IMR-90 (cell line): ENCODE data around the gene MCF2L. TPM values are rescaled to one million over a fixed set of nuclear protein-coding genes. Genes with fewer than 3 reads are reported as not detected.

ENCODE experiments used
- ATAC-seq: fragments of 200-7000 bp; cut with Tn5 transposase; 2 replicates; pipeline ENCODE4 v1.9.1; 2020; ENCODE audit warnings: low read depth, mild to moderate bottlenecking, moderate library complexity
- BruUV-seq: library from RNA; stranded (reverse); fragments of 400-500 nt; replicated peaks from 2 replicates; lab custom pipeline; 2021; lab: Mats Ljungman, UMichigan
- CTCF ChIA-PET: fragments of 300-600 bp; formaldehyde crosslinking; extraction: SDS; loops from one replicate; lab custom pipeline; 2021; ENCODE audit warnings: antibody characterized with exemption; lab: Yijun Ruan, JAX
- POLR2A ChIA-PET: fragments of 300-600 bp; sonication (Branson Sonifier 250); formaldehyde crosslinking; loops from one replicate; lab custom pipeline; 2022; ENCODE audit warnings: antibody characterized with exemption; ENCODE audit not compliant: unreplicated experiment; lab: Charles Lee
- DNase-seq: peaks from one replicate; pipeline ENCODE4 v3.0.0; 2013
- H2AFZ ChIP-seq: replicated peaks from 2 replicates; pipeline ENCODE3; 2013; ENCODE audit warnings: low read length, mild to moderate bottlenecking; ENCODE audit not compliant: poor library complexity
- H2AK5ac ChIP-seq: 2 replicates; pipeline ENCODE4 v1.6.1; 2013; ENCODE audit warnings: low read depth, low read length, inconsistent platforms
- H2AK9ac ChIP-seq: replicated peaks from 2 replicates; pipeline ENCODE3; 2013; ENCODE audit warnings: mild to moderate bottlenecking, low read depth, low read length, moderate library complexity; ENCODE audit not compliant: poor library complexity
- H2BK120ac ChIP-seq: 2 replicates; pipeline ENCODE4 v1.6.1; 2013; ENCODE audit warnings: low read depth, low read length, inconsistent platforms
- H2BK15ac ChIP-seq: 3 replicates; pipeline ENCODE4 v1.6.1; 2013; ENCODE audit warnings: low read depth, low read length, inconsistent platforms
- H2BK20ac ChIP-seq: 2 replicates; pipeline ENCODE4 v1.6.1; 2013; ENCODE audit warnings: low read depth, mild to moderate bottlenecking, inconsistent platforms, low read length, moderate library complexity
- H2BK5ac ChIP-seq: 2 replicates; pipeline ENCODE4 v1.6.1; 2013; ENCODE audit warnings: mild to moderate bottlenecking, low read depth, low read length, inconsistent platforms; ENCODE audit not compliant: poor library complexity, severe bottlenecking
- H3K14ac ChIP-seq: replicated peaks from 2 replicates; pipeline ENCODE4 v1.6.1; 2013; ENCODE audit warnings: low read depth, low read length, inconsistent platforms
- H3K18ac ChIP-seq: 2 replicates; pipeline ENCODE4 v1.6.1; 2013; ENCODE audit warnings: low read depth, low read length, control low read depth
- H3K23ac ChIP-seq: 2 replicates; pipeline ENCODE4 v1.6.1; 2013; ENCODE audit warnings: low read depth, low read length, inconsistent platforms
- H3K27ac ChIP-seq: 2 replicates; pipeline ENCODE4 v1.5.1; 2013; ENCODE audit warnings: mild to moderate bottlenecking, control low read depth, low read length; ENCODE audit not compliant: insufficient read depth
- H3K27me3 ChIP-seq: 2 replicates; pipeline ENCODE4 v1.6.1; 2013; ENCODE audit warnings: low read length; ENCODE audit not compliant: control insufficient read depth, insufficient read depth
- H3K36me3 ChIP-seq: 2 replicates; pipeline ENCODE4 v1.6.1; 2013; ENCODE audit warnings: low read length, mixed read lengths; ENCODE audit not compliant: control insufficient read depth, insufficient read depth
- H3K4ac ChIP-seq: 2 replicates; pipeline ENCODE4 v1.6.1; 2013; ENCODE audit warnings: low read depth, low read length, inconsistent platforms
- H3K4me1 ChIP-seq: 2 replicates; pipeline ENCODE4 v1.6.1; 2013; ENCODE audit warnings: low read length, mixed read lengths; ENCODE audit not compliant: control insufficient read depth, insufficient read depth
- H3K4me2 ChIP-seq: 2 replicates; pipeline ENCODE4 v1.6.1; 2013; ENCODE audit warnings: low read depth, mild to moderate bottlenecking, control low read depth, low read length, moderate library complexity
- H3K4me3 ChIP-seq: 2 replicates; pipeline ENCODE4 v1.5.1; 2013; ENCODE audit warnings: low read depth, mild to moderate bottlenecking, control low read depth, low read length, moderate library complexity; ENCODE audit not compliant: insufficient read depth
- H3K56ac ChIP-seq: 2 replicates; pipeline ENCODE4 v1.6.1; 2013; ENCODE audit warnings: low read length, inconsistent platforms; ENCODE audit not compliant: insufficient read depth; ENCODE audit errors: extremely low read depth
- H3K79me1 ChIP-seq, 2 experiments: 2 replicates each; pipeline ENCODE4 v1.6.1; 2013; ENCODE audit warnings: low read length in 2 of 2, inconsistent platforms in 1 of 2, low read depth in 1 of 2
- H3K9ac ChIP-seq: 2 replicates; pipeline ENCODE4 v1.6.1; 2013; ENCODE audit warnings: low read depth, low read length, control low read depth
- H3K9me1 ChIP-seq: 2 replicates; pipeline ENCODE4 v1.6.1; 2013; ENCODE audit warnings: low read length, inconsistent platforms; ENCODE audit not compliant: insufficient read depth
- H3K9me3 ChIP-seq: 2 replicates; pipeline ENCODE4 v1.6.1; 2013; ENCODE audit warnings: low read length; ENCODE audit not compliant: control insufficient read depth, insufficient read depth
- H4K20me1 ChIP-seq: 2 replicates; pipeline ENCODE4 v1.6.1; 2013; ENCODE audit warnings: low read length, inconsistent platforms; ENCODE audit not compliant: insufficient read depth
- H4K5ac ChIP-seq: 2 replicates; pipeline ENCODE4 v1.6.1; 2013; ENCODE audit warnings: mild to moderate bottlenecking, low read depth, low read length, control low read depth
- H4K8ac ChIP-seq, 2 experiments: 2 replicates each; pipeline ENCODE4 v1.6.1; 2013; ENCODE audit warnings: low read depth in 2 of 2, low read length in 2 of 2, control low read depth in 1 of 2, inconsistent platforms in 1 of 2
- H4K91ac ChIP-seq: 2 replicates; pipeline ENCODE4 v1.6.1; 2013; ENCODE audit warnings: low read depth, low read length, inconsistent platforms; ENCODE audit not compliant: insufficient read depth
- CTCF ChIP-seq: conservative IDR thresholded peaks from 2 replicates; pipeline ENCODE4 v1.5.1; 2012; ENCODE audit warnings: mild to moderate bottlenecking, low read depth, low read length, improper control_type of control experiment
- SMC3 ChIP-seq: fragments of 150-350 bp; IDR thresholded peaks from 2 replicates; pipeline ENCODE4 v1.6.1; 2016; ENCODE audit warnings: low read depth, mild to moderate bottlenecking, antibody characterized with exemption, low read length, moderate library complexity
- WGBS, 2 experiments: methylation state at CpG; one replicate each; pipeline versions ENCODE4 v1.1.5 to v1.1.7; 2013; ENCODE audit warnings: missing lambda C conversion rate in 2 of 2; ENCODE audit not compliant: insufficient read length in 1 of 2; ENCODE audit errors: extremely low coverage in 2 of 2; 5-methylcytosine and 5-hydroxymethylcytosine counted together
- dilution Hi-C: fragments of 300-500 bp; cut with HindIII; formaldehyde crosslinking; loops from one replicate; pipeline ENCODE4 v1.14.3; 2018; ENCODE audit warnings: low sequenced_read_pairs; ENCODE audit not compliant: unreplicated experiment
- in situ Hi-C: fragments of 300-500 bp; cut with MboI; formaldehyde crosslinking; loops from 3 replicates; pipeline ENCODE4 v1.14.3; 2019; ENCODE audit warnings: low sequenced_read_pairs, inconsistent platforms, mixed read lengths
- intact Hi-C: fragments of 100-400 bp; cut with micrococcal nuclease; formaldehyde crosslinking; loops from 2 replicates; pipeline ENCODE4 v1.10.0; 2022
- polyA plus RNA-seq, 3 experiments: library from polyadenylated mRNA; depleted of rRNA; stranded (reverse); fragments of >200 nt; gene quantifications; 2 replicates each; pipeline ENCODE4 v1.2.3, GENCODE V29; 2012; ENCODE audit warnings: low replicate concordance in 1 of 3
- total RNA-seq: library from RNA; depleted of rRNA; stranded (reverse); fragments of >200 nt; gene quantifications from 2 replicates; pipeline ENCODE4 v1.2.3, GENCODE V29; 2012

Gene MCF2L
- total and polyA plus RNA-seq, 2 of the 4 experiments (the other 2 are of a cell fraction), result 0.18 TPM; not detected in 1

GRCh38 chr13:113123226-113124201, 154.5 kb downstream of the MCF2L start:
- dilution Hi-C loops (no loop called here), in situ Hi-C loops (no loop called here), intact Hi-C loops (no loop called here)
- 85% methylated on average over 8 of the region's 29 CpGs; no CpG with 5 or more reads in 1 of the 2 experiments for WGBS, 2 experiments
- Histone ChIP-seq H2BK5ac (no peak overlapping the region), H3K14ac (0 out of 2 replicates have a peak overlapping the region, but pooled peaks have one; percentile 19), H2BK15ac (no peak overlapping the region), H3K18ac (no peak overlapping the region), H2AK5ac (peak overlapping the region; percentile 51; the same call in 1 of the 2 replicates), H3K9ac (peak overlapping the region; percentile 26), H3K27me3 (peaks cover 6% of the 10 kb centered on the region; the same call in 1 of the 2 replicates), H3K9me3 (no peaks in the 10 kb centered on the region), H3K79me1 (no peaks in the 10 kb centered on the region), H3K23ac (peak overlapping the region; percentile 12; the same call in 1 of the 2 replicates), H3K4me3 (peak overlapping the region; percentile 44; the same call in 1 of the 2 replicates), H2BK120ac (peak overlapping the region; percentile 2; the same call in 1 of the 2 replicates), H3K4me2 (peak overlapping the region; percentile 65), H3K4me1 (peaks cover 3% of the 10 kb centered on the region; the same call in 1 of the 2 replicates), H3K4ac (peak overlapping the region; percentile 66), H2BK20ac (no peak overlapping the region), H2AK9ac (peak overlapping the region; percentile 43), H2AFZ (peak overlapping the region; percentile 94), H3K36me3 (no peaks in the 10 kb centered on the region), H4K8ac (peak overlapping the region; percentile 42 to 55; a peak in 3 of 4 replicates), H3K27ac (0 out of 2 replicates have a peak overlapping the region, but pooled peaks have one; percentile 0), H4K20me1 (no peaks in the 10 kb centered on the region), H4K5ac (peak overlapping the region; percentile 9), H3K56ac (no peak overlapping the region), H4K91ac (peak overlapping the region; percentile 15), H3K9me1 (peaks cover 11% of the 10 kb centered on the region; the same call in 1 of the 2 replicates)
- DNase-seq, result no peak
- TF ChIP-seq SMC3 (no peak), CTCF (peak; percentile 24)
- ATAC-seq, result no peak; the same call in 1 of the 2 replicates
- POLR2A ChIA-PET, result no interaction called here
- CTCF ChIA-PET, result interaction anchor here (0.6 kb wide), 1 partner anchor 72 kb away, joined by 3 read pairs; no protein-coding TSS in a partner anchor
- BruUV-seq, result no TSS peak
